ENCODE measurements around the gene NPY.

DNA sequence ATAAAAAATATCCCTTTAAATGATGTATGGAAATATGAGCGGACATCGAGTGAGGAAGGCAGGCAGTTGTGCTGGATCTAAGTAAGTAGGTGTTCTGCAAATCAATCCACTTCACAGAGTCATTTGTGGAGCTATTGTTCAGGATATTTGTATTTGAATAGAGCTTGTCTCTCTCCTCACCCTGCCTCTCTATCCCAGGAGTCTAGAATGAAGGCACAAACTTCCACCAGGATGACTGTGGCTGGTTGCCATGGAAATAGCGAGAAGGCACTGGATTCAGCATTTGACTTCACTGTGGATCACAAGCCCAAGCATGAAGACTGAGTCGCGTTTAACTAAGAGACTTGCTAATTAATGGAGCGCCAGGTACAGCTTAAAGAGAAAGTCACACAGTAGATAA is 53.2 kb downstream of the NPY start:
- no peak for TF ChIP-seq EZH2 (IDR thresholded peaks at IDR 0.05)
- no peak for TF ChIP-seq POLR2AphosphoS5 (IDR thresholded peaks at IDR 0.05; ENCODE audit: borderline replicate concordance, low read depth, low read length)
- TF ChIP-seq FOXP2 (optimal IDR thresholded peaks at IDR 0.05; ENCODE audit: control extremely low read depth, extremely low read length, insufficient read depth), result no peak
